PC-9 (cell line): ENCODE data around the gene GLTPD2. TPM values are rescaled to one million over a fixed set of nuclear protein-coding genes. Genes with fewer than 3 reads are reported as not detected.

ENCODE experiments used
- BruUV-seq: library from RNA; stranded (reverse); fragments of 400-500 nt; replicated peaks from 2 replicates; lab custom pipeline; 2021; lab: Mats Ljungman, UMichigan
- CTCF ChIA-PET: fragments of 300-600 bp; sonication (Branson Sonifier 250); formaldehyde crosslinking; loops from one replicate; lab custom pipeline; 2022; ENCODE audit warnings: antibody characterized with exemption; lab: Charles Lee
- POLR2A ChIA-PET: fragments of 300-600 bp; sonication (Branson Sonifier 250); formaldehyde crosslinking; loops from one replicate; lab custom pipeline; 2022; ENCODE audit warnings: antibody characterized with exemption; ENCODE audit not compliant: unreplicated experiment; lab: Charles Lee
- DNase-seq, 2 experiments: peaks; one replicate each; pipeline versions ENCODE4 v3.0.0 to v3.0.0-alpha.2; 2015 to 2022; ENCODE audit warnings: mixed read lengths in 1 of 2
- H2AFZ ChIP-seq: fragments of 200-600 bp; sonication (generic); 2 replicates; pipeline ENCODE4 v1.8.1; 2017; ENCODE audit warnings: antibody characterized with exemption
- H3F3A ChIP-seq: fragments of 200-600 bp; sonication (generic); 2 replicates; pipeline ENCODE4 v1.8.1; 2017; ENCODE audit warnings: antibody characterized with exemption, mild to moderate bottlenecking, low read depth; ENCODE audit not compliant: insufficient read depth
- H3K27ac ChIP-seq: fragments of 200-600 bp; sonication (generic); 2 replicates; pipeline ENCODE4 v1.6.1; 2016; ENCODE audit warnings: mixed run types
- H3K27me3 ChIP-seq: fragments of 200-600 bp; sonication (generic); 2 replicates; pipeline ENCODE4 v1.6.1; 2016; ENCODE audit warnings: low read depth, mixed run types; ENCODE audit not compliant: insufficient read depth
- H3K36me3 ChIP-seq: fragments of 200-600 bp; sonication (generic); 2 replicates; pipeline ENCODE4 v1.6.1; 2016; ENCODE audit warnings: low read depth, mixed run types
- H3K4me1 ChIP-seq: fragments of 200-600 bp; sonication (generic); replicated peaks from 2 replicates; pipeline ENCODE4 v1.6.1; 2016; ENCODE audit warnings: mixed run types; ENCODE audit not compliant: insufficient read depth
- H3K4me2 ChIP-seq: fragments of 200-600 bp; sonication (generic); 2 replicates; pipeline ENCODE4 v1.6.1; 2017; ENCODE audit warnings: mixed run types
- H3K4me3 ChIP-seq: fragments of 200-600 bp; sonication (generic); 2 replicates; pipeline ENCODE4 v1.6.1; 2016; ENCODE audit warnings: mixed run types
- H3K79me2 ChIP-seq: fragments of 200-600 bp; sonication (generic); 2 replicates; pipeline ENCODE4 v1.6.1; 2017; ENCODE audit warnings: low read depth, mixed run types
- H3K9me2 ChIP-seq: fragments of 200-600 bp; sonication (generic); 2 replicates; pipeline ENCODE4 v1.8.1; 2017; ENCODE audit warnings: mild to moderate bottlenecking; ENCODE audit not compliant: insufficient read depth
- H3K9me3 ChIP-seq: fragments of 200-600 bp; sonication (generic); 2 replicates; pipeline ENCODE4 v1.8.1; 2016; ENCODE audit warnings: low read depth; ENCODE audit not compliant: insufficient read depth
- H4K20me1 ChIP-seq: fragments of 200-600 bp; sonication (generic); 2 replicates; pipeline ENCODE4 v1.8.1; 2017; ENCODE audit not compliant: insufficient read depth
- EZH2 ChIP-seq: fragments of 200-600 bp; sonication (generic); IDR thresholded peaks from 2 replicates; pipeline ENCODE4 v1.8.0; 2017; ENCODE audit warnings: antibody characterized with exemption, low read depth
- intact Hi-C: fragments of 100-400 bp; cut with micrococcal nuclease; formaldehyde crosslinking; loops from one replicate; pipeline ENCODE4 v1.10.0; 2022; ENCODE audit not compliant: unreplicated experiment
- total RNA-seq: library from RNA; stranded (reverse); gene quantifications from 2 replicates; pipeline ENCODE4 v1.2.3, GENCODE V29; 2021
- TF ChIP-seq, protein P1 (sequence below): fragments of 200-600 bp; sonication (generic); conservative IDR thresholded peaks from 2 replicates; pipeline ENCODE4 v1.6.1; 2017; ENCODE audit warnings: mixed run types, antibody characterized with exemption, mild to moderate bottlenecking, moderate library complexity

GLTPD2 gene
- total RNA-seq, 1 experiment from 2014 or later = not detected

DNA sequence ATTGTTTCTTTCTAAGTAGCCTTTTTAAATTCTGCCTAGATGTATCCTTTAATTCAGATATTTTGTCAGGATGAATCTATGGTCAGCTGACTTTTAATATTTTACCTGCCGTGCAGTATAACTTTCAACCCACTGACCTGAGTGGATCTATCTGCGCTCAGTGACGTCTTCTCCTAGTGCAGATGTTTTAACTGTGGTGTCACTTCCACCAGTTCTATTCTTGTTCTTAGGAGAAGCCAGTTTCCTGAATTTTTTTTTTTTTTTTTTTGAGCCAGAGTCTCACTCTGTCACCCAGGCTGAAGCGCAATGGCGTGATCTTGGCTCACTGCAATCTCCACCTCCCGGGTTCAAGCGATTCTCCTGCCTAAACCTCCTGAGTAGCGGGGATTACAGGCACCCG, 22.0 kb upstream of the GLTPD2 start:
- POLR2A ChIA-PET = no interaction called here
- H3K4me1 ChIP-seq = no peaks in the 10 kb centered on the region
- H3K4me3 ChIP-seq = no peak overlapping the region
- H3K36me3 ChIP-seq = no peaks in the 10 kb centered on the region
- CTCF ChIA-PET = no interaction called here
- H4K20me1 ChIP-seq = no peaks in the 10 kb centered on the region
- no peak for DNase-seq
- TF ChIP-seq EZH2 = no peak
- TF ChIP-seq, protein P1, sequence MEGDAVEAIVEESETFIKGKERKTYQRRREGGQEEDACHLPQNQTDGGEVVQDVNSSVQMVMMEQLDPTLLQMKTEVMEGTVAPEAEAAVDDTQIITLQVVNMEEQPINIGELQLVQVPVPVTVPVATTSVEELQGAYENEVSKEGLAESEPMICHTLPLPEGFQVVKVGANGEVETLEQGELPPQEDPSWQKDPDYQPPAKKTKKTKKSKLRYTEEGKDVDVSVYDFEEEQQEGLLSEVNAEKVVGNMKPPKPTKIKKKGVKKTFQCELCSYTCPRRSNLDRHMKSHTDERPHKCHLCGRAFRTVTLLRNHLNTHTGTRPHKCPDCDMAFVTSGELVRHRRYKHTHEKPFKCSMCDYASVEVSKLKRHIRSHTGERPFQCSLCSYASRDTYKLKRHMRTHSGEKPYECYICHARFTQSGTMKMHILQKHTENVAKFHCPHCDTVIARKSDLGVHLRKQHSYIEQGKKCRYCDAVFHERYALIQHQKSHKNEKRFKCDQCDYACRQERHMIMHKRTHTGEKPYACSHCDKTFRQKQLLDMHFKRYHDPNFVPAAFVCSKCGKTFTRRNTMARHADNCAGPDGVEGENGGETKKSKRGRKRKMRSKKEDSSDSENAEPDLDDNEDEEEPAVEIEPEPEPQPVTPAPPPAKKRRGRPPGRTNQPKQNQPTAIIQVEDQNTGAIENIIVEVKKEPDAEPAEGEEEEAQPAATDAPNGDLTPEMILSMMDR = no peak
- no peaks in the 10 kb centered on the region for H3K27me3 ChIP-seq
- H3K27ac ChIP-seq = no peak overlapping the region
- H2AFZ ChIP-seq = no peak overlapping the region
- H3K4me2 ChIP-seq = no peak overlapping the region
- intact Hi-C loops = no loop called here
- no peaks in the 10 kb centered on the region for H3K79me2 ChIP-seq
- H3K9me3 ChIP-seq = no peaks in the 10 kb centered on the region
- BruUV-seq = no TSS peak
- no peaks in the 10 kb centered on the region for H3K9me2 ChIP-seq
- H3F3A ChIP-seq = no peaks in the 10 kb centered on the region

DNA sequence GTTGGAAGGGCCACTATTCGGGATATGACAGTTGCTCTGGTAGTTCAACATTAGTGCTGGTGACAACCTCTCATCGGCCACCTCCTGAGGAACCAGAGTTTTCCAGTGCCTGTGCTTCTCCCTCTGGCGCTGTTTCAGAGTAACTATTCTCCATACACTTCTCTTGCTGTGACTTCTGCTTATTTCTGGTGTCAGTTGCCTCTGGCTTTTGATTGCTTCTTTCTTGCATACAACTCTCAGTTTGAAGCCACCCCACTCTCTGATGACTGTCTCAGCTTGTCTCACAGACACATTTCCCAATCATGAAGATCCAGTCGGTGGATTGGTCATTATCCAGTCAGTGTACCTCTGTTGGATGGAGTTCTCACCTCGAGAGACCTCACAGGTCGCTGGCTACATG, 20.5 kb upstream of the GLTPD2 start:
- Histone ChIP-seq H3K79me2 (no peaks in the 10 kb centered on the region), H3K36me3 (no peaks in the 10 kb centered on the region), H3K27ac (no peak overlapping the region), H3K9me3 (no peaks in the 10 kb centered on the region), H3F3A (no peaks in the 10 kb centered on the region), H3K4me3 (no peak overlapping the region), H3K9me2 (no peaks in the 10 kb centered on the region), H3K4me2 (no peak overlapping the region), H4K20me1 (no peaks in the 10 kb centered on the region), H2AFZ (no peak overlapping the region), H3K27me3 (0 out of 2 replicates have a peak, but pooled peaks cover 4% of the 10 kb centered on the region), H3K4me1 (no peaks in the 10 kb centered on the region)
- intact Hi-C loops = no loop called here
- POLR2A ChIA-PET = no interaction called here
- DNase-seq = no peak
- BruUV-seq = no TSS peak
- CTCF ChIA-PET = no interaction called here
- TF ChIP-seq EZH2 = no peak
- TF ChIP-seq, protein P1 = no peak

GRCh38 chr17:4769628-4770027, 19.1 kb upstream of the GLTPD2 start:
- no peak overlapping the region for H3K27ac ChIP-seq
- ChIA-PET POLR2A (no interaction called here), CTCF (no interaction called here)
- H3K9me2 ChIP-seq = no peaks in the 10 kb centered on the region
- 0 out of 2 replicates have a peak, but pooled peaks cover 4% of the 10 kb centered on the region for H3K27me3 ChIP-seq
- no peaks in the 10 kb centered on the region for H3K9me3 ChIP-seq
- H2AFZ ChIP-seq = no peak overlapping the region
- intact Hi-C loops = no loop called here
- H3K36me3 ChIP-seq = no peaks in the 10 kb centered on the region
- no peaks in the 10 kb centered on the region for H3K4me1 ChIP-seq
- no peaks in the 10 kb centered on the region for H4K20me1 ChIP-seq
- H3K79me2 ChIP-seq = no peaks in the 10 kb centered on the region
- no peak overlapping the region for H3K4me3 ChIP-seq
- DNase-seq = peak in 1 of 2 experiments; percentile 55
- TF ChIP-seq, protein P1 = no peak
- TF ChIP-seq EZH2 = no peak
- BruUV-seq = no TSS peak
- H3K4me2 ChIP-seq = no peak overlapping the region
- H3F3A ChIP-seq = no peaks in the 10 kb centered on the region
